ENCODE measurements around the gene C1QTNF6. TPM values are rescaled to one million over a fixed set of nuclear protein-coding genes. Genes with fewer than 3 reads are reported as not detected.

The C1QTNF6 gene
- total RNA-seq, 1 experiment from 2014 or later, result 25.0 TPM

DNA sequence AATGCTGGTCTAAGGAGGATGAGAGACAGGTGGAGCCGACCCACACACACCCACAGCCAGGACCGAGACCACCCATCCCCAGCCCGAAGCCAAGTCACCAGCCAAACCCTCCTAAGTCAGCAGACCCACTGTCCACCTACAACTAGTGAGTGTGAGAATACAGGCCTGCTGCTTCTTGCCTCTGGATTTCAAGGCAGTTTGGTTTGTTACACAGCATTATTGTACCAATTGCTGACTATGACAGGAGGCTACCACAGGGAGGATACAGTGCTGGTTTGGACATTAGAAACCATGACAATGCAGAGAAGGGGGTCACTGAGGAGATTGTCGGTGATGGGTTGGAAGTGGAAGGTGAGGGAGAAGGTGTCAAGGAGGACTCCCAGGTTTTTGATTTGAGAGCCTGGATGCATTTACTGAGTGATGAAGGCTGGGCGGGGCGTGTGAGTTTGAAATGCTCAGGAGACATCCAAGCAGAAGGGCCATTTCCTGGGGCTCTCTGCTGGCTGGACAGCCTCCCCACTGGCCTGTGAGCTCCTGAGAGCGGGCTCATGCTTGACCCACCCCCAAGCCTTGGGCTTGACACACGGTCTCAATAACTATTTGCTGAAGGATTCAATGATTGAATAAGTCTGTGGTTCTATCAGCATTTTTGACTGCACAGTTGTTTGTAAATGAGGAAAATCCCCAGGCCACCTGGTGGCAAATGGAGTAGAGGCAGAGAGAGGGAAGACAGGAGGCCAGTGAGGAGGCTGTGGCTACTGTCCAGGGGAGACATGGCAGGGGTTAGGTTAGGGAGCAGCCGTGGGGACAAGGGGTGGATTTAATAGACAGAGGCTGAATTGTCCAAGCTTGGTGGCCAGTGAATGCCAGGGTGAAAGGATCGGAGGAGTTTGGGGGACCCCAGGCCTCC, 33.6 kb upstream of the C1QTNF6 start:
- TF ChIP-seq SIN3A (IDR thresholded peaks at IDR 0.05; ENCODE audit: borderline replicate concordance, insufficient read depth, low read depth, low read length), result no peak
- TF ChIP-seq, protein P1, sequence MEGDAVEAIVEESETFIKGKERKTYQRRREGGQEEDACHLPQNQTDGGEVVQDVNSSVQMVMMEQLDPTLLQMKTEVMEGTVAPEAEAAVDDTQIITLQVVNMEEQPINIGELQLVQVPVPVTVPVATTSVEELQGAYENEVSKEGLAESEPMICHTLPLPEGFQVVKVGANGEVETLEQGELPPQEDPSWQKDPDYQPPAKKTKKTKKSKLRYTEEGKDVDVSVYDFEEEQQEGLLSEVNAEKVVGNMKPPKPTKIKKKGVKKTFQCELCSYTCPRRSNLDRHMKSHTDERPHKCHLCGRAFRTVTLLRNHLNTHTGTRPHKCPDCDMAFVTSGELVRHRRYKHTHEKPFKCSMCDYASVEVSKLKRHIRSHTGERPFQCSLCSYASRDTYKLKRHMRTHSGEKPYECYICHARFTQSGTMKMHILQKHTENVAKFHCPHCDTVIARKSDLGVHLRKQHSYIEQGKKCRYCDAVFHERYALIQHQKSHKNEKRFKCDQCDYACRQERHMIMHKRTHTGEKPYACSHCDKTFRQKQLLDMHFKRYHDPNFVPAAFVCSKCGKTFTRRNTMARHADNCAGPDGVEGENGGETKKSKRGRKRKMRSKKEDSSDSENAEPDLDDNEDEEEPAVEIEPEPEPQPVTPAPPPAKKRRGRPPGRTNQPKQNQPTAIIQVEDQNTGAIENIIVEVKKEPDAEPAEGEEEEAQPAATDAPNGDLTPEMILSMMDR (IDR thresholded peaks at IDR 0.05), result no peak
- TF ChIP-seq TCF7L2 (IDR thresholded peaks at IDR 0.05; ENCODE audit: low read depth, low read length), result no peak
- no peak for TF ChIP-seq POLR2AphosphoS5 (IDR thresholded peaks at IDR 0.05; ENCODE audit: low read depth, low read length)
- TF ChIP-seq, protein P2, sequence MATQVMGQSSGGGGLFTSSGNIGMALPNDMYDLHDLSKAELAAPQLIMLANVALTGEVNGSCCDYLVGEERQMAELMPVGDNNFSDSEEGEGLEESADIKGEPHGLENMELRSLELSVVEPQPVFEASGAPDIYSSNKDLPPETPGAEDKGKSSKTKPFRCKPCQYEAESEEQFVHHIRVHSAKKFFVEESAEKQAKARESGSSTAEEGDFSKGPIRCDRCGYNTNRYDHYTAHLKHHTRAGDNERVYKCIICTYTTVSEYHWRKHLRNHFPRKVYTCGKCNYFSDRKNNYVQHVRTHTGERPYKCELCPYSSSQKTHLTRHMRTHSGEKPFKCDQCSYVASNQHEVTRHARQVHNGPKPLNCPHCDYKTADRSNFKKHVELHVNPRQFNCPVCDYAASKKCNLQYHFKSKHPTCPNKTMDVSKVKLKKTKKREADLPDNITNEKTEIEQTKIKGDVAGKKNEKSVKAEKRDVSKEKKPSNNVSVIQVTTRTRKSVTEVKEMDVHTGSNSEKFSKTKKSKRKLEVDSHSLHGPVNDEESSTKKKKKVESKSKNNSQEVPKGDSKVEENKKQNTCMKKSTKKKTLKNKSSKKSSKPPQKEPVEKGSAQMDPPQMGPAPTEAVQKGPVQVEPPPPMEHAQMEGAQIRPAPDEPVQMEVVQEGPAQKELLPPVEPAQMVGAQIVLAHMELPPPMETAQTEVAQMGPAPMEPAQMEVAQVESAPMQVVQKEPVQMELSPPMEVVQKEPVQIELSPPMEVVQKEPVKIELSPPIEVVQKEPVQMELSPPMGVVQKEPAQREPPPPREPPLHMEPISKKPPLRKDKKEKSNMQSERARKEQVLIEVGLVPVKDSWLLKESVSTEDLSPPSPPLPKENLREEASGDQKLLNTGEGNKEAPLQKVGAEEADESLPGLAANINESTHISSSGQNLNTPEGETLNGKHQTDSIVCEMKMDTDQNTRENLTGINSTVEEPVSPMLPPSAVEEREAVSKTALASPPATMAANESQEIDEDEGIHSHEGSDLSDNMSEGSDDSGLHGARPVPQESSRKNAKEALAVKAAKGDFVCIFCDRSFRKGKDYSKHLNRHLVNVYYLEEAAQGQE (IDR thresholded peaks at IDR 0.05; ENCODE audit: insufficient read depth in 1 of 2, low read depth in 2 of 2, low read length in 1 of 2), result no peak
- Histone ChIP-seq H3K9me3 (ENCODE audit: control insufficient read depth, insufficient read depth, low read depth, low read length) (no peaks in the 10 kb centered on the region), H3K4me3 (ENCODE audit: low read depth in 2 of 2, low read length in 2 of 2) (no peak overlapping the region), H3K36me3 (ENCODE audit: control insufficient read depth, insufficient read depth, low read length) (no peaks in the 10 kb centered on the region), H3K4me1 (ENCODE audit: control insufficient read depth, insufficient read depth, low read length) (no peaks in the 10 kb centered on the region), H3K27ac (ENCODE audit: low read length) (no peak overlapping the region), H3K27me3 (ENCODE audit: control insufficient read depth, insufficient read depth, low read length) (no peaks in the 10 kb centered on the region)
- BruUV-seq (replicated peaks), result no TSS peak
- DNase-seq (ENCODE audit: low read depth, low spot score) (no peak), ATAC-seq (no peak)
- CTCF ChIA-PET, result no interaction called here
- intact Hi-C loops (cut with micrococcal nuclease; ENCODE audit: unreplicated experiment) (no loop called here), in situ Hi-C loops (cut with HindIII; ENCODE audit: low pct_unique_long_range_greater_than_20kb, low sequenced_read_pairs) (no loop called here)
- POLR2A ChIA-PET, result no interaction called here

DNA sequence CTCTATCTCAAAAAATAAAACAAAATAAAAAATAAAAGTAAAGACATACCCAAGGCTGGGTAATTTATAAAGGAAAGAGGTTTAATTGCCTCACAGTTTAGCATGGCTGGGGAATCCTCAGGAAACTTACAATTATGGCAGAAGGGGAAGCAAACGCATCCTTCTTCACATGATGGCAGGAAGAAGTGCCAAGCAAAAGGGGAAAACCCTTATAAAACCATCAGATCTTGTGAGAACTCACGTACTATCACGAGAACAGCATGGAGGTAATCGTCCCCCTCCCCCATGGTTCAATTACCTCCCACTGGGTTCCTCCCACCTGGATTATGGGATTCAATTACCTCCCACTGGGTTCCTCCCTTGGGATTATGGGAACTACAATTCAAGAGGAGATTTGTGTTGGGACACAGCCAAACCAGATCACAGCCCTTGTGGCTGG, 32.5 kb upstream of the C1QTNF6 start:
- no peak overlapping the region for H3K27ac ChIP-seq (ENCODE audit: low read length)
- in situ Hi-C loops (cut with HindIII; ENCODE audit: low pct_unique_long_range_greater_than_20kb, low sequenced_read_pairs), result no loop called here
- BruUV-seq (replicated peaks), result no TSS peak

More for the DNA sequence above, 32.5 kb upstream of the C1QTNF6 start:
- Histone ChIP-seq H3K9me3 (ENCODE audit: control insufficient read depth, insufficient read depth, low read depth, low read length) (no peaks in the 10 kb centered on the region), H3K4me1 (ENCODE audit: control insufficient read depth, insufficient read depth, low read length) (no peaks in the 10 kb centered on the region), H3K27me3 (ENCODE audit: control insufficient read depth, insufficient read depth, low read length) (no peaks in the 10 kb centered on the region), H3K36me3 (ENCODE audit: control insufficient read depth, insufficient read depth, low read length) (no peaks in the 10 kb centered on the region), H3K4me3 (ENCODE audit: low read depth in 2 of 2, low read length in 2 of 2) (no peak overlapping the region)
- TF ChIP-seq, protein P2 (IDR thresholded peaks at IDR 0.05; ENCODE audit: insufficient read depth in 1 of 2, low read depth in 2 of 2, low read length in 1 of 2), result no peak
- TF ChIP-seq TCF7L2 (IDR thresholded peaks at IDR 0.05; ENCODE audit: low read depth, low read length) (no peak), POLR2AphosphoS5 (IDR thresholded peaks at IDR 0.05; ENCODE audit: low read depth, low read length) (no peak), SIN3A (IDR thresholded peaks at IDR 0.05; ENCODE audit: borderline replicate concordance, insufficient read depth, low read depth, low read length) (no peak)
- TF ChIP-seq, protein P1 (IDR thresholded peaks at IDR 0.05), result no peak
- ATAC-seq (no peak), DNase-seq (ENCODE audit: low read depth, low spot score) (no peak)
- ChIA-PET POLR2A (no interaction called here), CTCF (no interaction called here)
- intact Hi-C loops (cut with micrococcal nuclease; ENCODE audit: unreplicated experiment), result no loop called here

All from Panc1 (cell line).